ENCODE data around the gene ST8SIA5. TPM values are rescaled to one million over a fixed set of nuclear protein-coding genes. Genes with fewer than 3 reads are reported as not detected.

ST8SIA5 gene
- polyA plus RNA-seq, 1 of the 3 experiments (the other 2 are of a cell fraction) = 0.08 TPM

DNA sequence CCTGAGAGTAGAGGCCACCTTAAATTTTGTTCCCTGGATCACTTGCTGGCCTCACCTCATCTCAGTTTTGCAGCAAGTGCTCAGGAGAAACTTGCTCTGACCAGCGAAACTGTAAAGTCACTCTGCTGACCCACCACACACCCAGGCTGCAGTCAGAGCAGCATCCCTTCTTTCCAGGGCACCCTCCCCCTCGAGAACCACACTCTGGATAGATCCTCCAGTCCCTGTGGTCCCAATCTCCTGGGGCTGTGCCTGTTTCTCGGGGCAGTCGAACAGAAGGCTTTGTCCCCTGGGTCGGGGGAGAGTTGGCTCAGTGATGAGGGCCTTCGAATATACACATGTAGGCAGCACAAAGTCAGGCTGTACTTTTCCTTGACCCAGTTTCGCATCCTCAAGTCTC, 18.4 kb downstream of the ST8SIA5 start:
- no peak overlapping the region for H3K4me3 ChIP-seq (ENCODE audit: low read depth in 2 of 2, low read length in 1 of 2)
- no peaks in the 10 kb centered on the region for H3K4me1 ChIP-seq (ENCODE audit: control insufficient read depth in 1 of 2, insufficient read depth in 2 of 2, low read depth in 1 of 2, low read length in 1 of 2)
- H4K20me1 ChIP-seq (ENCODE audit: insufficient read depth) = no peaks in the 10 kb centered on the region
- H3K27me3 ChIP-seq (ENCODE audit: insufficient read depth) = no peaks in the 10 kb centered on the region
- no peaks in the 10 kb centered on the region for H3K36me3 ChIP-seq (replicated peaks in 1 of 2; ENCODE audit: control insufficient read depth in 1 of 2, insufficient read depth in 2 of 2, low read length in 1 of 2)
- WGBS (ENCODE audit: low lambda C conversion rate) = 26% methylated on average over 5 of the region's 7 CpGs
- no peaks in the 10 kb centered on the region for H3K79me2 ChIP-seq (ENCODE audit: insufficient read depth)
- H3K27ac ChIP-seq (ENCODE audit: low read depth in 2 of 2, low read length in 1 of 2) = no peak overlapping the region
- no peaks in the 10 kb centered on the region for H3K9me3 ChIP-seq
- CTCF ChIA-PET = no interaction called here
- no peak overlapping the region for H3K9ac ChIP-seq
- no peak for DNase-seq
- no peak overlapping the region for H3K4me2 ChIP-seq
- no peaks in the 10 kb centered on the region for H3K9me2 ChIP-seq
- H2AFZ ChIP-seq (ENCODE audit: low read depth) = no peak overlapping the region
- no peaks in the 10 kb centered on the region for H3F3A ChIP-seq (replicated peaks; ENCODE audit: insufficient read depth)
- TF ChIP-seq ELF1 (IDR thresholded peaks at IDR 0.05) (no peak), EZH2phosphoT487 (IDR thresholded peaks at IDR 0.05; ENCODE audit: borderline replicate concordance, low read depth) (no peak), TCF12 (IDR thresholded peaks at IDR 0.05) (no peak), FOXM1 (IDR thresholded peaks at IDR 0.05; ENCODE audit: low read depth) (no peak), TAF1 (IDR thresholded peaks at IDR 0.05; ENCODE audit: borderline replicate concordance, low read depth, low read length) (no peak), NRF1 (IDR thresholded peaks at IDR 0.05; ENCODE audit: low read depth, low read length) (no peak), RAD21 (IDR thresholded peaks at IDR 0.05; ENCODE audit: low read length) (no peak), SIN3A (IDR thresholded peaks at IDR 0.05; ENCODE audit: borderline replicate concordance, low read depth, low read length) (no peak), MEF2A (IDR thresholded peaks at IDR 0.05; ENCODE audit: borderline replicate concordance, low read depth) (no peak), FOSL2 (IDR thresholded peaks at IDR 0.05; ENCODE audit: borderline replicate concordance, low read depth) (no peak), JUND (IDR thresholded peaks at IDR 0.05) (no peak)
- TF ChIP-seq, protein P1, sequence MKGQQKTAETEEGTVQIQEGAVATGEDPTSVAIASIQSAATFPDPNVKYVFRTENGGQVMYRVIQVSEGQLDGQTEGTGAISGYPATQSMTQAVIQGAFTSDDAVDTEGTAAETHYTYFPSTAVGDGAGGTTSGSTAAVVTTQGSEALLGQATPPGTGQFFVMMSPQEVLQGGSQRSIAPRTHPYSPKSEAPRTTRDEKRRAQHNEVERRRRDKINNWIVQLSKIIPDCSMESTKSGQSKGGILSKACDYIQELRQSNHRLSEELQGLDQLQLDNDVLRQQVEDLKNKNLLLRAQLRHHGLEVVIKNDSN (IDR thresholded peaks at IDR 0.05; ENCODE audit: borderline replicate concordance, low read depth) = no peak
- TF ChIP-seq, protein P2, sequence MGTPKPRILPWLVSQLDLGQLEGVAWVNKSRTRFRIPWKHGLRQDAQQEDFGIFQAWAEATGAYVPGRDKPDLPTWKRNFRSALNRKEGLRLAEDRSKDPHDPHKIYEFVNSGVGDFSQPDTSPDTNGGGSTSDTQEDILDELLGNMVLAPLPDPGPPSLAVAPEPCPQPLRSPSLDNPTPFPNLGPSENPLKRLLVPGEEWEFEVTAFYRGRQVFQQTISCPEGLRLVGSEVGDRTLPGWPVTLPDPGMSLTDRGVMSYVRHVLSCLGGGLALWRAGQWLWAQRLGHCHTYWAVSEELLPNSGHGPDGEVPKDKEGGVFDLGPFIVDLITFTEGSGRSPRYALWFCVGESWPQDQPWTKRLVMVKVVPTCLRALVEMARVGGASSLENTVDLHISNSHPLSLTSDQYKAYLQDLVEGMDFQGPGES (IDR thresholded peaks at IDR 0.05; ENCODE audit: low read depth, low read length) = no peak
- TF ChIP-seq, protein P3, sequence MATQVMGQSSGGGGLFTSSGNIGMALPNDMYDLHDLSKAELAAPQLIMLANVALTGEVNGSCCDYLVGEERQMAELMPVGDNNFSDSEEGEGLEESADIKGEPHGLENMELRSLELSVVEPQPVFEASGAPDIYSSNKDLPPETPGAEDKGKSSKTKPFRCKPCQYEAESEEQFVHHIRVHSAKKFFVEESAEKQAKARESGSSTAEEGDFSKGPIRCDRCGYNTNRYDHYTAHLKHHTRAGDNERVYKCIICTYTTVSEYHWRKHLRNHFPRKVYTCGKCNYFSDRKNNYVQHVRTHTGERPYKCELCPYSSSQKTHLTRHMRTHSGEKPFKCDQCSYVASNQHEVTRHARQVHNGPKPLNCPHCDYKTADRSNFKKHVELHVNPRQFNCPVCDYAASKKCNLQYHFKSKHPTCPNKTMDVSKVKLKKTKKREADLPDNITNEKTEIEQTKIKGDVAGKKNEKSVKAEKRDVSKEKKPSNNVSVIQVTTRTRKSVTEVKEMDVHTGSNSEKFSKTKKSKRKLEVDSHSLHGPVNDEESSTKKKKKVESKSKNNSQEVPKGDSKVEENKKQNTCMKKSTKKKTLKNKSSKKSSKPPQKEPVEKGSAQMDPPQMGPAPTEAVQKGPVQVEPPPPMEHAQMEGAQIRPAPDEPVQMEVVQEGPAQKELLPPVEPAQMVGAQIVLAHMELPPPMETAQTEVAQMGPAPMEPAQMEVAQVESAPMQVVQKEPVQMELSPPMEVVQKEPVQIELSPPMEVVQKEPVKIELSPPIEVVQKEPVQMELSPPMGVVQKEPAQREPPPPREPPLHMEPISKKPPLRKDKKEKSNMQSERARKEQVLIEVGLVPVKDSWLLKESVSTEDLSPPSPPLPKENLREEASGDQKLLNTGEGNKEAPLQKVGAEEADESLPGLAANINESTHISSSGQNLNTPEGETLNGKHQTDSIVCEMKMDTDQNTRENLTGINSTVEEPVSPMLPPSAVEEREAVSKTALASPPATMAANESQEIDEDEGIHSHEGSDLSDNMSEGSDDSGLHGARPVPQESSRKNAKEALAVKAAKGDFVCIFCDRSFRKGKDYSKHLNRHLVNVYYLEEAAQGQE (IDR thresholded peaks at IDR 0.05; ENCODE audit: low read depth, low read length) = no peak
- TF ChIP-seq, protein P4, sequence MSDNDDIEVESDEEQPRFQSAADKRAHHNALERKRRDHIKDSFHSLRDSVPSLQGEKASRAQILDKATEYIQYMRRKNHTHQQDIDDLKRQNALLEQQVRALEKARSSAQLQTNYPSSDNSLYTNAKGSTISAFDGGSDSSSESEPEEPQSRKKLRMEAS (IDR thresholded peaks at IDR 0.05; ENCODE audit: low read depth) = no peak
- POLR2A ChIA-PET = no interaction called here

All from SK-N-SH (cell line).